ENCODE measurements around the gene BTBD9.

- TF ChIP-seq CTCF (IDR thresholded peaks at IDR 0.05; ENCODE audit: poor library complexity) (no peak), EZH2 (IDR thresholded peaks at IDR 0.05; ENCODE audit: borderline replicate concordance) (no peak), EZH2phosphoT487 (IDR thresholded peaks at IDR 0.05; ENCODE audit: low read depth, severe bottlenecking, unreplicated experiment) (no peak)
Measured at GRCh38 chr6:38495922-38496635, 143.7 kb downstream of the BTBD9 start.

All from hepatocyte (in vitro differentiated cells).